Stimulated activated effector memory CD8-positive, alpha-beta T cell treated with anti-CD3 and anti-CD28 coated beads, Interleukin-12 subunit alpha, Interleukin-12 subunit beta, amount 100 ng/mL, for 72 hours (primary cell): Measurements from ENCODE around the gene SHISAL1.

Experiments
- ATAC-seq: fragments of 150-1000 bp; cut with Tn5 transposase; 2 replicates; pipeline ENCODE4 v1.10.0; 2021
- DNase-seq, 2 donors: peaks; one replicate each; pipeline ENCODE4 v3.0.0; 2021 to 2022; ENCODE audit warnings: low spot score in 2 of 2
- H3K27ac Mint-ChIP-seq: one replicate; pipeline ENCODE4 v1.8.0; 2022; ENCODE audit warnings: mild to moderate bottlenecking, mixed read lengths
- H3K36me3 Mint-ChIP-seq: one replicate; pipeline ENCODE4 v1.8.0; 2022; ENCODE audit warnings: mild to moderate bottlenecking, mixed read lengths
- H3K4me1 Mint-ChIP-seq: one replicate; pipeline ENCODE4 v1.8.0; 2022; ENCODE audit warnings: mixed read lengths
- H3K4me3 Mint-ChIP-seq: one replicate; pipeline ENCODE4 v1.8.0; 2022; ENCODE audit warnings: mild to moderate bottlenecking, mixed read lengths
- H3K9me3 Mint-ChIP-seq: one replicate; pipeline ENCODE4 v1.8.0; 2022; ENCODE audit warnings: mixed read lengths

Gene SHISAL1

DNA sequence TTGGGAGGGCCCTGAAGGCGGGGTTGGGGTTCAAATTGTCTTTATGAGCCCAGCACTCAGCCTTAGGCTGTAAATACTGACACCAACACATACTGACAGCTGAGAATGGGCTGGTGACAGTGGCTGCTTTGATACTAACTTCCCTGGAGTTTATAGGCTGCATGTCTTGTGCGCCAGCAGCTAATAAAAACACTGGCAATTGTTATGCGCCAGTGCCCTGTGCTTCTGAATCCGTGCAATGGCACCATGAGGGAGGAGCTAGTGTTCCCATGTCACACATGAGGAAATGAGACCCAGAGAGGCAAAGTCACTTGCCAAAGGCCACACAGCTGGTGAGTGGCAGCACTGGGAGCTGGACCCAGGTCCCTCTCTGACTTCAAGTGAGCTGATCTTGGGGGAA lies 23.8 kb downstream of the SHISAL1 start:
- Mint-ChIP-seq H3K36me3 (no peaks in the 10 kb centered on the region), H3K4me3 (no peak overlapping the region), H3K4me1 (no peaks in the 10 kb centered on the region), H3K27ac (no peak overlapping the region), H3K9me3 (no peaks in the 10 kb centered on the region)
- ATAC-seq (no peak), DNase-seq (no peak)

- Mint-ChIP-seq H3K36me3 (no peaks in the 10 kb centered on the region), H3K4me1 (no peaks in the 10 kb centered on the region), H3K9me3 (no peaks in the 10 kb centered on the region), H3K27ac (no peak overlapping the region), H3K4me3 (no peak overlapping the region)
- ATAC-seq: no peak
- DNase-seq: no peak
These were observed 25.0 kb downstream of the SHISAL1 start for GRCh38 chr22:44287741-44288140.

- ATAC-seq (no peak), DNase-seq (no peak)
- Mint-ChIP-seq H3K27ac (no peak overlapping the region), H3K4me3 (no peak overlapping the region), H3K4me1 (no peaks in the 10 kb centered on the region), H3K9me3 (no peaks in the 10 kb centered on the region), H3K36me3 (no peaks in the 10 kb centered on the region)
These were observed 25.5 kb downstream of the SHISAL1 start for GRCh38 chr22:44287121-44287693.

- H3K27ac Mint-ChIP-seq: peak overlapping the region; percentile 67
- H3K4me3 Mint-ChIP-seq: no peak overlapping the region
- H3K36me3 Mint-ChIP-seq: no peaks in the 10 kb centered on the region
- ATAC-seq: no peak
- H3K4me1 Mint-ChIP-seq: no peaks in the 10 kb centered on the region
- H3K9me3 Mint-ChIP-seq: no peaks in the 10 kb centered on the region
- no peak for DNase-seq
These were observed 26.1 kb downstream of the SHISAL1 start for GRCh38 chr22:44286646-44287045.

GRCh38 chr22:44284711-44285110 lies 28.0 kb downstream of the SHISAL1 start:
- DNase-seq (no peak), ATAC-seq (no peak)
- Mint-ChIP-seq H3K4me3 (no peak overlapping the region), H3K4me1 (no peaks in the 10 kb centered on the region), H3K9me3 (no peaks in the 10 kb centered on the region), H3K36me3 (no peaks in the 10 kb centered on the region), H3K27ac (no peak overlapping the region)

DNA sequence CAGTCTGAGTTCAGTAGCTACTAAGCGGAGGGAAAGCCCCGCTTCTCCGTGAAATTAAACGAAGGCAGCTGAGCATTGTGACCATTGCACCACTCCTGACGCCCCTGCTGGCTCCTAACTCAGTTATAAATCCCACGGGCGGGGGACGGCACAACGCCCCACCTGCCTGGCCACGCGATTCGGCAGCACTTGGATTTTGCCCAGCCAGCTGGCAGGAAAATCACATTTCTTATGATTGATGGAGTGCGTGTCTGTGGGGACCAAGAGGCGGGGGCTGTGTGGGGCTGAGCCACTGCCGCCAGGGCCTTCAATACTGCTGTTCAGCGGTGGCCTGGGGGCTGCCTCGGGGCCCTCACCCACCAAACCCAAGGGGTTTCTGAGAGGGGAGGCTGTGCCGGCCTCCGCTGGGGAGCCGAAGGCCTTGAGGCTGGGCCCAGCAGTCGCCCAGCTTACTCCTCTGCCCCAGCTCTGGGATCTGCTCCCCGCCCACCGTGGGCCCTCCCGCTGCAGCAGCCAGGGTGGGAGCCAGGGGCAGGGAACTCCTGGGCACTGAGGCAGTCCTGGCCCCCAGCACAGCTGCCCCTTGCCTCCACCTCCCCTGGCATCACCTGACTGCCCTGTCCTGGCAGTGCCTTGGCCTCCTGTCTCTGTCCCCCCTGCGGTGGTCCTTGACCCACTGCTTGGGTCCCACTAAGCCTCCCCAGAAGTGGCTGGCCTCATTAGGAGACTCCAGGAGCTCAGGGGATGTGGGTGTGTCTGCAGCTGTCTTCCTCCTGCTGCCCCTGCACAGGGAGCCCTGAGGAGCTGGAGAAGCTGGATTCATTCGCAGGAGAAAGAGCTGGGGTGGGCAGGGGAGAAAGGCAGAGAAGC lies 30.7 kb downstream of the SHISAL1 start:
- ATAC-seq (no peak), DNase-seq (no peak)
- Mint-ChIP-seq H3K27ac (no peak overlapping the region), H3K4me3 (no peak overlapping the region), H3K9me3 (no peaks in the 10 kb centered on the region), H3K36me3 (no peaks in the 10 kb centered on the region), H3K4me1 (no peaks in the 10 kb centered on the region)

GRCh38 chr22:44280665-44281188 lies 32.0 kb downstream of the SHISAL1 start:
- H3K27ac Mint-ChIP-seq: no peak overlapping the region
- no peaks in the 10 kb centered on the region for H3K4me1 Mint-ChIP-seq
- ATAC-seq (no peak), DNase-seq (no peak)
- no peaks in the 10 kb centered on the region for H3K36me3 Mint-ChIP-seq
- H3K9me3 Mint-ChIP-seq: no peaks in the 10 kb centered on the region
- H3K4me3 Mint-ChIP-seq: no peak overlapping the region

DNA sequence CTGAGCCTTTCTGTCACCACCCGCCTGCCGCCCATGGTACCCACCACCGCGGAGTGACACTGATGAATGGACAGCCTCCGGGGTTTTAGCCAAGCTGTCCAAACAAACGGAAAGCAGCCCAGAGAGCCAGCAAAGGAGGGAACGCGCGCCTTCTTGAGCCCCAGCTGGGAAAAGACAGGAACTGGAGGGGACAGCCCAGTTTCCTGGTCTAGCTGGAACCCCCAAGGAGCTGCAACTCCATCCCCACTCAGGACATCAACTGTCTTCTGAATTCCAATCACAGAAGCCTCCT lies 33.7 kb downstream of the SHISAL1 start:
- Mint-ChIP-seq H3K27ac (no peak overlapping the region), H3K4me3 (no peak overlapping the region), H3K36me3 (no peaks in the 10 kb centered on the region), H3K4me1 (no peaks in the 10 kb centered on the region), H3K9me3 (no peaks in the 10 kb centered on the region)
- ATAC-seq (no peak), DNase-seq (no peak)

DNA sequence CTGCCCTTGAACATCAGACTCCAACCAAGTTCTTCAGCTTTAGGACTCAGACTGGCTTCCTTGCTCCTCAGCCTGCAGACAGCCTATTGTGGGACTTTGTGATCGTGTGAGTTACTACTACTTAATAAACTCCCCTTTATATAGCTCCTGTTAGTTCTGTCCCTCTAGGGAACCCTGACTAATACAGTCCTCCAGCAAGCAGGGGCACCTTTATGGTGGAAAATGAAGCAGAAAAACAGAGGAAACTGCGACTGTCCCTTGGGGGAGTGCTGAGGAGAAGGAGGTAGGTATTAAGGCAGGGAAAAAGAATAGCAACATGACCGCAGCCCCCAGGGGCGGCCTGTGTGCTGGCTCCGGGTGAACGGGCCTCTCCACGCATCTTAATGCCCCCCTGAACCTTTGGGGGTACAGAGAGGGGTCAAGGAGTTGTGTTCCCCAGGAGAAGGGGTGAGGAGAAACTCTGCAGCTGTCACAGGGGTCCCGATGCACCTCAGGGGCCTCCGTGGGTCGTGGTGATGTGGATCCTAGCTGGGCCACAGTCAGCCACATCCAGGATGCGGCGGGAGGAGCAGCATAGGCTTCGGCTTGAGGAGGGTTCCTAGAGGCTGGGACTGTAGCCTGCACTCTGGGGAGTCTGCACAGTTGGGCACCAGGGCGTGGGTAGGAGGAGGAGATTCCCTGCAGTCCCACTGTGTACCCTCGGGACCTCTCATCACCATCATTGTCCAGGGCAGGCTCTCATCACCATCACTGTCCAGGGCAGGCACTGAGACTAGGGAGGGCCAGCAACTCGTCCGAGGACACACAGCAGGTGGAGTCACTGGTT lies 34.3 kb downstream of the SHISAL1 start:
- Mint-ChIP-seq H3K4me3 (no peak overlapping the region), H3K9me3 (no peaks in the 10 kb centered on the region), H3K4me1 (no peaks in the 10 kb centered on the region), H3K27ac (no peak overlapping the region), H3K36me3 (no peaks in the 10 kb centered on the region)
- DNase-seq (no peak), ATAC-seq (no peak)

- Mint-ChIP-seq H3K27ac (no peak overlapping the region), H3K36me3 (no peaks in the 10 kb centered on the region), H3K4me1 (no peaks in the 10 kb centered on the region), H3K4me3 (no peak overlapping the region), H3K9me3 (no peaks in the 10 kb centered on the region)
- ATAC-seq: no peak
- DNase-seq: no peak
These were observed 35.2 kb downstream of the SHISAL1 start for GRCh38 chr22:44277386-44278135.

- ATAC-seq: no peak
- DNase-seq: no peak
- Mint-ChIP-seq H3K27ac (no peak overlapping the region), H3K4me1 (no peaks in the 10 kb centered on the region), H3K36me3 (no peaks in the 10 kb centered on the region), H3K9me3 (no peaks in the 10 kb centered on the region), H3K4me3 (no peak overlapping the region)
These were observed 35.9 kb downstream of the SHISAL1 start for GRCh38 chr22:44276706-44277356.

GRCh38 chr22:44276041-44276440 lies 36.7 kb downstream of the SHISAL1 start:
- no peak for ATAC-seq
- H3K27ac Mint-ChIP-seq: no peak overlapping the region
- no peak for DNase-seq
- no peaks in the 10 kb centered on the region for H3K9me3 Mint-ChIP-seq
- no peaks in the 10 kb centered on the region for H3K4me1 Mint-ChIP-seq
- no peaks in the 10 kb centered on the region for H3K36me3 Mint-ChIP-seq
- no peak overlapping the region for H3K4me3 Mint-ChIP-seq

GRCh38 chr22:44275631-44275995 lies 37.1 kb downstream of the SHISAL1 start:
- ATAC-seq: no peak
- no peak overlapping the region for H3K4me3 Mint-ChIP-seq
- H3K27ac Mint-ChIP-seq: no peak overlapping the region
- no peaks in the 10 kb centered on the region for H3K9me3 Mint-ChIP-seq
- H3K4me1 Mint-ChIP-seq: no peaks in the 10 kb centered on the region
- no peak for DNase-seq
- no peaks in the 10 kb centered on the region for H3K36me3 Mint-ChIP-seq

DNA sequence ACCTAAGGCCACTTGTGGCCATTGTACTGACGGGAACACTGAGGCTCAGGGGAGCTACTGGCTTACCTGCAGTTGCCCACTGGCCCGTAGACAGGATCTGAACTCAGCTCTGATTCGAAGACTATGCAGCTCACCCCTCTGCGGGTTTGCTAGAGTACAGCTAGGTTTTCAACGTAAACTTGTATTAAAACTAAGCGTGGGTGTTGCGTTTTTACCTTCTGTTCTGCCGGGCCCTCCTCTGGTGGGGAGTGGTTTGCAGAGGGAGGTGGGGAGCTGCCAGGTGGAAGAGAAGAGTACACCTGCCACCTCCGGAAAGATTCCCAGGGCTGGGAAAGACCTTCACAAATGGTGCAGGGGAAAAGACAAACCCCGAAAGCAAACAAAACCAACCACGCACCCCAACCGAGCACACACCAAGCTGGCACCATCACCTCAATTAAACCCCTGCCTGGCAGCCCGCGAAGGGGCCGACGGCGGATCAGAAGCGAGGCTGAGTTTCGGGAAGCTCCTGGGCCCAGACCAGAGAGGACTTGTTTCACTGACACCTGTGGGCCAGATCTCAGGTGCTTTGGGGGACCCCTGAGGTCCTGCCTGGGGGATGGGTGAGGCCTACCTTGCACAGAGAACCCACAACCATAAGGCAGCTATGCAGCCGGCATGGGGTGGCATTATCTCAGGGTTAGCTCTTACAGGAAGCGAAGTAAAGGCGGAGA lies 37.7 kb downstream of the SHISAL1 start:
- ATAC-seq (no peak), DNase-seq (no peak)
- Mint-ChIP-seq H3K36me3 (no peaks in the 10 kb centered on the region), H3K4me3 (no peak overlapping the region), H3K4me1 (no peaks in the 10 kb centered on the region), H3K27ac (no peak overlapping the region), H3K9me3 (no peaks in the 10 kb centered on the region)
